ENCODE measurements around the gene OR2AK2. TPM values are rescaled to one million over a fixed set of nuclear protein-coding genes. Genes with fewer than 3 reads are reported as not detected.

OR2AK2 gene, protein sequence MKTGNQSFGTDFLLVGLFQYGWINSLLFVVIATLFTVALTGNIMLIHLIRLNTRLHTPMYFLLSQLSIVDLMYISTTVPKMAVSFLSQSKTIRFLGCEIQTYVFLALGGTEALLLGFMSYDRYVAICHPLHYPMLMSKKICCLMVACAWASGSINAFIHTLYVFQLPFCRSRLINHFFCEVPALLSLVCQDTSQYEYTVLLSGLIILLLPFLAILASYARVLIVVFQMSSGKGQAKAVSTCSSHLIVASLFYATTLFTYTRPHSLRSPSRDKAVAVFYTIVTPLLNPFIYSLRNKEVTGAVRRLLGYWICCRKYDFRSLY
- not detected in 5 replicates for total RNA-seq (2022; extraction: Qiagen RNA extraction)

DNA sequence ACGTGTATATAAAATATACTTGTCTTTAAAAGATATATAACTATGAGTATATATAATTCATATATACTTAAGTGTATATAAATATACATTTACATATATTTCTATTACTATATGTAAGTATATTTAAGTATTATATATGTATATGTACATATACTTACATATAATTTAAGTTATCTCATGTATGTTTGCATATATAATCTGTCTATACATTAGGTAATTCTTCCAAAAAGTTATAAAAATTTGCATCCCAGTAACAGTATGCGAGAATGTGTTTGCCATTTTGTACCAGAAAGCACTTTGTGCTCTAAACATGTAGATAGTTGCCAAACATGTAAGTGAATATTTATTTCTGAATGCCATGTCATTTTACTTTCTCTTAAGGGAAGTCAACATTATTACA, at the start of gene OR2AK2:
OR2AK2 (plus strand) TSS at position 301 of the 400 bp plus-strand sequence. CDS start 144 bp downstream, outside the sequence.

DNA sequence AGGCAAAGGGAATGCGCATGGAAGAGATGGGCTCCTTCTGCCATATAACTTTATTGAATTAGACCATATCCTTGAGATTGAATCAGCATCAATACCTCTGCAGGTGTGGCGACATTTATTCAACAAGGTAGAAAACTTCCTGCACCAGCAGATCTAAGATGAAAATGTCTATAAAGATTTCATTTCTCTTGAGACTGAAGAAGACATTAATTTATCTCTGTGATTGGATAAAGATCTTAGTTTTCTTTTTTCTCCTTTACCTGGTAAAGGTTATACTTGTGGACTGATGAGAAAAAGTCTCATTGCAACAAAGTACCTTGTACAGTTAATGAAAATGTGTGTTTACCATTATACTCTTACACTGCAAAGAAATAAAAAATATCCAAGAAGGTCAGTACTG, 45.1 kb upstream of the OR2AK2 start, which contains the start of gene OR2T8:
OR2T8 (plus strand) TSS at position 301 of the 400 bp plus-strand sequence. CDS start 766 bp downstream, outside the sequence.

GRCh38 chr1:247924868-247925267, 40.2 kb upstream of the OR2AK2 start, which contains the start of gene OR2AJ1:
Gene OR2AJ1 (plus strand): TSS chr1:247924889. CDS start chr1:247933769, 8,880 bp downstream.

GRCh38 chr1:247948558-247948957, 16.5 kb upstream of the OR2AK2 start, which contains the start of gene OR2L8:
Gene OR2L8 (plus strand): TSS chr1:247948858. CDS start chr1:247948858, 0 bp downstream.

DNA sequence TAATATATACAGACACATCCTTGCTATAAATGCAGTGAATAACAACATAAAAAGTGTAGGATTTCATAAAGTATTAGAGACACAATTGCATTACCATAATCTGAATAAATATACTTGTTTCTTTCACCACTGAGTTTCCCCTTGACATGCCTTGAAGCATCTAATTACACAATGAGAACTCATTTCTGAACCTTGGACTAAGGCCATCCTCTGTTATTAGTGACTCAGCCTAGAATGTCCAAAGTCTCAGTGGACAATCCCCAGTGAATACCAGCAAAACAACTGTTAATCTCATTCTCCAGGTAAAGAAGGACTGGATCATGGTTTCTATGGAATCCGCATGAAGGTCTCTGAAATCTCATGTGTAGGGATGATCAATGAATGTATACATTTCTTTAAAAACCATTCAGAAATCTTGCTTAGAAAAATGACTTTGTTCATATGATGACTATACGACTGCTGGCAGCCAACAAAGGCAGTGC, 48.2 kb downstream of the OR2AK2 start, which contains the start of gene OR2L5:
OR2L5 (plus strand) TSS at position 432 of the 482 bp plus-strand sequence. CDS start 8,288 bp downstream, outside the sequence.

Other genes starting within 250 kb of the OR2AK2 start
- not detected in 5 replicates for gene OR6F1, start 248.6 kb upstream of the OR2AK2 start, total RNA-seq (2022; extraction: Qiagen RNA extraction)
- not detected in 5 replicates for gene OR14K1, start 226.6 kb upstream of the OR2AK2 start, total RNA-seq (2022; extraction: Qiagen RNA extraction)
- gene OR14A2, start 217.1 kb upstream of the OR2AK2 start, total RNA-seq (2022; extraction: Qiagen RNA extraction): not detected in 5 replicates
- gene OR1C1, start 204.7 kb upstream of the OR2AK2 start, total RNA-seq (2022; extraction: Qiagen RNA extraction): not detected in 5 replicates
- gene OR14A16, start 141.1 kb upstream of the OR2AK2 start, total RNA-seq (2022; extraction: Qiagen RNA extraction): not detected in 5 replicates
- not detected in 5 replicates for gene OR11L1, start 123.3 kb upstream of the OR2AK2 start, total RNA-seq (2022; extraction: Qiagen RNA extraction)
- not detected in 5 replicates for gene TRIM58, start 108.0 kb upstream of the OR2AK2 start, total RNA-seq (2022; extraction: Qiagen RNA extraction)
- gene OR2W3, start 69.6 kb upstream of the OR2AK2 start, total RNA-seq (2022; extraction: Qiagen RNA extraction): not detected in 5 replicates
- gene OR2T8, start 45.0 kb upstream of the OR2AK2 start, total RNA-seq (2022; extraction: Qiagen RNA extraction): not detected in 5 replicates
- not detected in 5 replicates for gene OR2AJ1, start 40.3 kb upstream of the OR2AK2 start, total RNA-seq (2022; extraction: Qiagen RNA extraction)
- not detected in 5 replicates for gene OR2L8, start 16.4 kb upstream of the OR2AK2 start, total RNA-seq (2022; extraction: Qiagen RNA extraction)
- not detected in 5 replicates for gene OR2L5, start 48.4 kb downstream of the OR2AK2 start, total RNA-seq (2022; extraction: Qiagen RNA extraction)
- gene OR2L2, start 64.8 kb downstream of the OR2AK2 start, total RNA-seq (2022; extraction: Qiagen RNA extraction): not detected in 5 replicates
- gene OR2L3, start 81.6 kb downstream of the OR2AK2 start, total RNA-seq (2022; extraction: Qiagen RNA extraction): not detected in 5 replicates
- gene OR2L13, start 130.0 kb downstream of the OR2AK2 start, total RNA-seq (2022; extraction: Qiagen RNA extraction): not detected in 5 replicates
- not detected in 5 replicates for gene OR2M5, start 179.9 kb downstream of the OR2AK2 start, total RNA-seq (2022; extraction: Qiagen RNA extraction)
- not detected in 5 replicates for gene OR2M2, start 209.6 kb downstream of the OR2AK2 start, total RNA-seq (2022; extraction: Qiagen RNA extraction)
- gene OR2M3, start 232.0 kb downstream of the OR2AK2 start, total RNA-seq (2022; extraction: Qiagen RNA extraction): not detected in 5 replicates